H1 (cell line): ENCODE data around the gene PIK3R3.

Experiments
- CREB1 ChIP-seq: IDR thresholded peaks from 2 replicates; pipeline ENCODE4 v1.6.1; 2012; ENCODE audit warnings: inconsistent platforms
- POLR2A ChIP-seq, 2 experiments: IDR thresholded peaks; 1 replicate in 1 of 2; 2 replicates in 1 of 2; pipeline ENCODE4 v1.6.1; 2011; ENCODE audit warnings: low read depth in 2 of 2, low read length in 2 of 2, mild to moderate bottlenecking in 2 of 2; ENCODE audit errors: control extremely low read depth in 1 of 2
- ZNF274 ChIP-seq: IDR thresholded peaks from 2 replicates; pipeline ENCODE4 v1.7.0; 2012; ENCODE audit warnings: low read length, borderline replicate concordance; ENCODE audit errors: extremely low read depth
- TF ChIP-seq, protein P1 (sequence below), 3 experiments: IDR thresholded peaks; 1 replicate in 2 of 3; 2 replicates in 1 of 3; pipeline versions ENCODE4 v1.5.1 to v1.6.1; 2011; ENCODE audit warnings: low read length in 3 of 3, mild to moderate bottlenecking in 3 of 3, inconsistent platforms in 2 of 3, low read depth in 1 of 3, moderate library complexity in 1 of 3; ENCODE audit not compliant: insufficient read depth in 1 of 3; ENCODE audit errors: control extremely low read depth in 1 of 3
- TF ChIP-seq, protein P2 (sequence below): IDR thresholded peaks from 2 replicates; pipeline ENCODE4 v1.6.1; 2012; ENCODE audit warnings: inconsistent platforms

DNA sequence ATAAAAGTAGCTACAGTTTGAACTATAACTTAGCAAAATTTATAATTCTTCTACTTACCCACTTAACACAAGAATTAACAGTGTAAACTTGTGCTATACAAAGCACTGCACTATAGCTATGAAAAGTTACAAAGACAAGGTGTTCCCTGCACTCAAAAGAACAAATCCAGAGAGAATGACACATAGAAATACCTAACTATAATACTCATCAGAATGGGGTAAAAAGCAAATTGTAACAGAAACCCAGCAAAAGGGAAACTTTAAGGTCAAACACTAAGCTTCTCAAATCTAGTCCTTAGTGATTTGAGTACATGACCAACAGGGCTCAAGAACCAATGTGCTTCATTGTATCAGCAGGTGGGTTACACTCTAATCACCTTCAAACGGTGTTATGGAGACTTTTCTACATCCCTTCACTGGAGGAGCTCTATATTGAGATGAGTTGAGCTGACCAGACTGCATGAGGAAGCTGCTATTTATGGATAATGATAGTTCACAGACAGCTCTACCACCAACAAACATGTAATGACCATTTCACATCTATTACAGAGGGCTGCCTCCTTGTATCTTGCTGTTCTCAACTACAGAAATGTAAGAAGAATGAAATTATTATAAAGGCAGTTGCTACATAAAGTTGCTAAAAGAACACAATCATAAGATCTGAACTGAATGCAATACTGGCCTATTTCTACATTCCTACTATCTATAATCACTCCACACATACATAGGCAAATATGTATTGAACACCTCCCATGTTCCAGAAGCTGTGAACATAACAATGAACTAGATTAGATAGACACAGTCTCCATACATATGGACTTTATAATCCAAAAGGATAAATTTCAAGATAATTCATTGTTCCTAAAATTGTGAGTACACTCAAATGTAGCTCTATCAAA, 47.6 kb downstream of the PIK3R3 start:
- TF ChIP-seq ZNF274 (no peak), POLR2A (IDR thresholded peaks at IDR 0.05; ENCODE audit: control extremely low read depth in 1 of 2, low read depth in 2 of 2, low read length in 2 of 2) (no peak), CREB1 (no peak)
- TF ChIP-seq, protein P1, sequence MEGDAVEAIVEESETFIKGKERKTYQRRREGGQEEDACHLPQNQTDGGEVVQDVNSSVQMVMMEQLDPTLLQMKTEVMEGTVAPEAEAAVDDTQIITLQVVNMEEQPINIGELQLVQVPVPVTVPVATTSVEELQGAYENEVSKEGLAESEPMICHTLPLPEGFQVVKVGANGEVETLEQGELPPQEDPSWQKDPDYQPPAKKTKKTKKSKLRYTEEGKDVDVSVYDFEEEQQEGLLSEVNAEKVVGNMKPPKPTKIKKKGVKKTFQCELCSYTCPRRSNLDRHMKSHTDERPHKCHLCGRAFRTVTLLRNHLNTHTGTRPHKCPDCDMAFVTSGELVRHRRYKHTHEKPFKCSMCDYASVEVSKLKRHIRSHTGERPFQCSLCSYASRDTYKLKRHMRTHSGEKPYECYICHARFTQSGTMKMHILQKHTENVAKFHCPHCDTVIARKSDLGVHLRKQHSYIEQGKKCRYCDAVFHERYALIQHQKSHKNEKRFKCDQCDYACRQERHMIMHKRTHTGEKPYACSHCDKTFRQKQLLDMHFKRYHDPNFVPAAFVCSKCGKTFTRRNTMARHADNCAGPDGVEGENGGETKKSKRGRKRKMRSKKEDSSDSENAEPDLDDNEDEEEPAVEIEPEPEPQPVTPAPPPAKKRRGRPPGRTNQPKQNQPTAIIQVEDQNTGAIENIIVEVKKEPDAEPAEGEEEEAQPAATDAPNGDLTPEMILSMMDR (IDR thresholded peaks at IDR 0.05; ENCODE audit: control extremely low read depth in 1 of 3, insufficient read depth in 1 of 3, low read depth in 1 of 3, low read length in 3 of 3) = no peak
- TF ChIP-seq, protein P2, sequence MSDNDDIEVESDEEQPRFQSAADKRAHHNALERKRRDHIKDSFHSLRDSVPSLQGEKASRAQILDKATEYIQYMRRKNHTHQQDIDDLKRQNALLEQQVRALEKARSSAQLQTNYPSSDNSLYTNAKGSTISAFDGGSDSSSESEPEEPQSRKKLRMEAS = no peak
